Lung (tissue), 12 donors: ENCODE results near the gene CNTNAP2. TPM values are rescaled to one million over a fixed set of nuclear protein-coding genes. Genes with fewer than 3 reads are reported as not detected.
A peak's percentile ranks its signal among the peaks of the same experiment; 100 is the strongest.

Experiments
- ATAC-seq: fragments of 200-7000 bp; cut with Tn5 transposase; one replicate; pipeline ENCODE4 v1.9.1; 2020; ENCODE audit warnings: moderate number of reproducible peaks; ENCODE audit not compliant: insufficient read depth, low FRiP score
- DNase-seq, 3 donors: peaks; one replicate each; pipeline ENCODE4 v3.0.0-alpha.2; 2013 to 2017
- H3K27ac ChIP-seq, 2 donors: one replicate each; pipeline ENCODE4 v1.5.1; 2013; ENCODE audit warnings: mild to moderate bottlenecking in 2 of 2, moderate library complexity in 2 of 2, control low read depth in 1 of 2, inconsistent platforms in 1 of 2, low read depth in 1 of 2, low read length in 1 of 2
- H3K27me3 ChIP-seq, 3 donors: one replicate each; pipeline ENCODE4 v1.5.1; 2013; ENCODE audit warnings: low read length in 2 of 3; ENCODE audit not compliant: control insufficient read depth in 3 of 3, insufficient read depth in 3 of 3
- H3K36me3 ChIP-seq, 4 donors: one replicate each; pipeline ENCODE4 v1.5.1; 2013; ENCODE audit warnings: low read length in 4 of 4, mild to moderate bottlenecking in 1 of 4, moderate library complexity in 1 of 4; ENCODE audit not compliant: control insufficient read depth in 4 of 4, insufficient read depth in 4 of 4
- H3K4me1 ChIP-seq, 5 donors: one replicate each; pipeline ENCODE4 v1.5.1; 2013; ENCODE audit warnings: low read length in 5 of 5, mild to moderate bottlenecking in 2 of 5, moderate library complexity in 1 of 5; ENCODE audit not compliant: control insufficient read depth in 5 of 5, insufficient read depth in 5 of 5
- H3K4me3 ChIP-seq: one replicate; pipeline ENCODE4 v1.5.1; 2013; ENCODE audit warnings: mild to moderate bottlenecking, control low read depth, moderate library complexity
- H3K9ac ChIP-seq, 2 donors: one replicate each; pipeline ENCODE4 v1.5.1; 2013; ENCODE audit warnings: low read length in 2 of 2, control low read depth in 1 of 2; ENCODE audit not compliant: insufficient read depth in 1 of 2
- H3K9me3 ChIP-seq, 4 donors: one replicate each; pipeline ENCODE4 v1.5.1; 2013; ENCODE audit warnings: low read length in 3 of 4, mild to moderate bottlenecking in 1 of 4, moderate library complexity in 1 of 4; ENCODE audit not compliant: control insufficient read depth in 4 of 4, insufficient read depth in 3 of 4
- WGBS, 2 donors: extraction: QIAGEN DNeasy Blood & Tissue Kit; methylation state at CpG; one replicate each; pipeline ENCODE4 v1.1.7; 2013; 5-methylcytosine and 5-hydroxymethylcytosine counted together
- polyA plus RNA-seq, 2 donors: library from polyadenylated mRNA; stranded (reverse); fragments of 200-250 nt; gene quantifications; one replicate each; pipeline ENCODE4 v1.2.1, GENCODE V29; 2013
- total RNA-seq, 2 donors: library from RNA; depleted of rRNA in 1 of 2; stranded (reverse); fragments of >200 nt in 1 of 2; gene quantifications; one replicate each; pipeline ENCODE4 v1.2.1, GENCODE V29; 2014 to 2021
- TF ChIP-seq, protein P1 (sequence below): IDR thresholded peaks from 2 replicates; pipeline ENCODE4 v1.5.1; 2012; ENCODE audit warnings: mild to moderate bottlenecking; ENCODE audit errors: control extremely low read depth, extremely low read depth
- donor health status: control.
- donor health status: control.
- donor health status: Bipolar disorder and iron deficiency.
- donor health status: healthy.
- donor health status: DM: yes; HTN: yes; CAD: no.

Gene CNTNAP2
- total and polyA plus RNA-seq, 4 donors, result 0.18 to 45.3 (median 0.52) TPM

DNA sequence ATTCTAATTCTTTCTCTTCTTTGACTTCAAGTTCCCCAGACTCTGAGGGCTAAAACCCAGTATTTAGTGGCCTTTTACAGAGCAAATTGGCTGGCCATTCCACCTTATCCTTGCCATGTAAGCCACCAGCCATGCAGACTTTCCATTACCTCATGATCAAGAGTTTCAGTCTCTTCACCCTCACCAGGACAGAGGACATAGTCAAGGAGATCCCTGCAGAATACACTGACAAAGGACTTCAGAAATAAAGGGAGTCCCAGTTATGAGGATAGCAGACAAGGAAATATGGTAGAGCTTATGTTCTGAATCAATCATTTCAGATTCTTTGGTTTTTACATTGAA lies 1393.6 kb downstream of the CNTNAP2 start:
- Histone ChIP-seq H3K9ac (no peak overlapping the region), H3K4me1 (peaks cover 0 to 7% (median 0%) of the 10 kb centered on the region in 5 donors), H3K9me3 (peaks cover 0 to 2% (median 0%) of the 10 kb centered on the region in 4 donors), H3K27ac (no peak overlapping the region), H3K4me3 (no peak overlapping the region), H3K27me3 (no peaks in the 10 kb centered on the region), H3K36me3 (no peaks in the 10 kb centered on the region)
- DNase-seq (no peak), ATAC-seq (no peak)
- TF ChIP-seq, protein P1, sequence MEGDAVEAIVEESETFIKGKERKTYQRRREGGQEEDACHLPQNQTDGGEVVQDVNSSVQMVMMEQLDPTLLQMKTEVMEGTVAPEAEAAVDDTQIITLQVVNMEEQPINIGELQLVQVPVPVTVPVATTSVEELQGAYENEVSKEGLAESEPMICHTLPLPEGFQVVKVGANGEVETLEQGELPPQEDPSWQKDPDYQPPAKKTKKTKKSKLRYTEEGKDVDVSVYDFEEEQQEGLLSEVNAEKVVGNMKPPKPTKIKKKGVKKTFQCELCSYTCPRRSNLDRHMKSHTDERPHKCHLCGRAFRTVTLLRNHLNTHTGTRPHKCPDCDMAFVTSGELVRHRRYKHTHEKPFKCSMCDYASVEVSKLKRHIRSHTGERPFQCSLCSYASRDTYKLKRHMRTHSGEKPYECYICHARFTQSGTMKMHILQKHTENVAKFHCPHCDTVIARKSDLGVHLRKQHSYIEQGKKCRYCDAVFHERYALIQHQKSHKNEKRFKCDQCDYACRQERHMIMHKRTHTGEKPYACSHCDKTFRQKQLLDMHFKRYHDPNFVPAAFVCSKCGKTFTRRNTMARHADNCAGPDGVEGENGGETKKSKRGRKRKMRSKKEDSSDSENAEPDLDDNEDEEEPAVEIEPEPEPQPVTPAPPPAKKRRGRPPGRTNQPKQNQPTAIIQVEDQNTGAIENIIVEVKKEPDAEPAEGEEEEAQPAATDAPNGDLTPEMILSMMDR, result no peak

DNA sequence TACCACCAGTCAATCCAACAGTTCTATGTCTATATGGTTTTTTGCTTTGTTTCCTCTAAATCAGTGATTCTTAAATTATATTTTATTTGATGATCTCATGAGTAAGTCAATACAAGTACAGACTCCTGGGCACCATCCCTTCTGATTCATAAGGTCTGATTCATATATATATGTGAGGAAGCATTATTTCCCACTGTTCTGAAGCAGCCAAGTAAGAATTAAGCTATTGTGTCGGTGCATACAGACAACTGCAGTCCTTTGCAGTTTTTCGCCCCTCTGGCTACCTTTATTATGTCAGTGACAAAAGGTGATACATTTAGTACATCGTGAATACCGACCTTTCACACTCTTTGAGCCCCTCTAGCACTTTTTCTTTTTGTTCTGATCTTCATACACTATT lies 1394.3 kb downstream of the CNTNAP2 start:
- 82 to 83% methylated on average over 4 of the region's 4 CpGs for WGBS, 2 donors
- no peak for ATAC-seq

DNA sequence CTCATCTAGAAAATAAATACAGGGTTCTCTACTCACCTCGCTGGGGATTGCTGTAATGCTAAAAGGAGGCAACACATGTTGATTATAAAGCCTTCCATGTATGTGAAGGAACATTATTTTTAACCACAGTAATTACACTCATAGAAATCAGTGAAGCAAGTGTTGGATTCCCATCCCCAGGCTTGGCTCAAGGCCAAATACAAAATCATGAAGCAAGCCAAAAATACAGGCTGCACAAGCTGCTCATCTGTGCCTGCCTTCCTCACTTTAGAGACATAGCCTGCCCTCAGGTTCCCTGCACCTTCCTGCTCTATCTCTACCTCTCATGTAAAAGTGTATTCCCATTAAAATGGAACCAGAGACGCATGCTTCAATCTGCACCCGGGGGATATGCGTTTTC lies 1396.8 kb downstream of the CNTNAP2 start:
- Histone ChIP-seq H3K36me3 (no peaks in the 10 kb centered on the region), H3K4me1 (peaks cover 0 to 19% (median 0%) of the 10 kb centered on the region in 5 donors), H3K4me3 (no peak overlapping the region), H3K27me3 (no peaks in the 10 kb centered on the region), H3K9ac (no peak overlapping the region), H3K9me3 (peaks cover 0 to 2% (median 0%) of the 10 kb centered on the region in 4 donors), H3K27ac (no peak overlapping the region)
- TF ChIP-seq, protein P1, result no peak
- 66 to 67% methylated on average over 4 of the region's 4 CpGs for WGBS, 2 donors
- DNase-seq (peak; percentile 24 to 62 (median 46)), ATAC-seq (no peak)

More for the DNA sequence above, 1394.3 kb downstream of the CNTNAP2 start:
- no peaks in the 10 kb centered on the region for H3K27me3 ChIP-seq
- TF ChIP-seq, protein P1, result no peak
- no peak overlapping the region for H3K4me3 ChIP-seq
- H3K36me3 ChIP-seq, result no peaks in the 10 kb centered on the region
- H3K27ac ChIP-seq, result no peak overlapping the region
- H3K4me1 ChIP-seq, result peaks cover 0 to 7% (median 0%) of the 10 kb centered on the region in 5 donors
- peaks cover 0 to 2% (median 0%) of the 10 kb centered on the region in 4 donors for H3K9me3 ChIP-seq
- no peak overlapping the region for H3K9ac ChIP-seq
- DNase-seq, result no peak

DNA sequence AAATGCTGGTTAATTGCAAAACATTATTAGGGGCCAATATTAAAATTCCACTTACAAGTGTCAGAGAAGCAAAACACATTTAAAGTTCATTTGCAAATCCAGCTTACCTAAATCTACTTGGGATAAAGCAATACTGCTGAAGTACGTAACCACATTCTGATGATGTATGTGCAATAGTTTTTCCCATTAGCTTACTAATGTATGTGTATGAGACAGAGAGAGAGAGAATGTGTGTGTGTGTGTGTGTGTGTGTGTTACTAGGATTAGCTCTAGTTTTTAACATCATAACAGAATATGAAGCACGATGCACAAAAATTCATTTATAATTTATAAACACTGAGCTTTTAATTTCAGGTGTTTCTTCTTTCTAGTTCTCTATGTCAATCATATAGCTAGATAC lies 1399.8 kb downstream of the CNTNAP2 start:
- peaks cover 0 to 25% (median 0%) of the 10 kb centered on the region in 5 donors for H3K4me1 ChIP-seq
- no peaks in the 10 kb centered on the region for H3K27me3 ChIP-seq
- H3K36me3 ChIP-seq, result no peaks in the 10 kb centered on the region
- TF ChIP-seq, protein P1, result no peak
- ATAC-seq (no peak), DNase-seq (peak in 2 of 3 donors; percentile 26 to 52)
- no peak overlapping the region for H3K27ac ChIP-seq
- 94 to 95% methylated on average over 2 of the region's 2 CpGs for WGBS, 2 donors
- H3K9me3 ChIP-seq, result peaks cover 0 to 2% (median 0%) of the 10 kb centered on the region in 4 donors
- no peak overlapping the region for H3K9ac ChIP-seq
- H3K4me3 ChIP-seq, result no peak overlapping the region
